Measurements from ENCODE around the gene PPM1E. TPM values are rescaled to one million over a fixed set of nuclear protein-coding genes. Genes with fewer than 3 reads are reported as not detected.
"Not testable (repeated sequence)": the region's sequence is repeated elsewhere in the genome, so short reads cannot be mapped to it uniquely, and the experiment has no call there.

The PPM1E gene
- total RNA-seq, 1 donor from 2014 or later = 1.0 TPM

DNA sequence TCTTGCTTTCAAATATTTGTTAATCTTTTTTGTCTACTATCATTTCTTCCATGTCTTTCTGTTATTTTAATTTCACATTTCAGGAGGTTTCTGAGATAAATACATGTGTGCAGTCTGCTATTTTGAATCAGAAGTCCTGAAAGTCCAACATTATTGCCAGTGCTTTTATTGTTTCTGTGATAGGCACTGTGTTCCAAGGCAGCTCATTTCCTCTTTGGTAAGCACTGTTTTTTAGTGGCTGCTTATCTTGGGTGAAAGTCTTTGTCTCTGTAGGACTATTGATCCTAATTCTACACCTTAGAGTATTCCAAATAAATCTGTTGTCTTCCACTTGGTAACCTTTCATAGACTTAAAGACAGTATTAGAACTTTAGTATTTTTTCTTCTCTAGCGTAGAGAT is 76.1 kb downstream of the PPM1E start:
- no peaks in the 10 kb centered on the region for H3K9me3 ChIP-seq (ENCODE audit: control insufficient read depth in 3 of 3, low read length in 3 of 3)
- no peak overlapping the region for H3K4me3 ChIP-seq (ENCODE audit: low read length in 3 of 3)
- H3K27me3 ChIP-seq (ENCODE audit: control insufficient read depth in 3 of 3, insufficient read depth in 3 of 3, low read length in 3 of 3) = no peaks in the 10 kb centered on the region
- H3K4me1 ChIP-seq (ENCODE audit: control insufficient read depth in 3 of 3, insufficient read depth in 3 of 3, low read length in 3 of 3) = no peaks in the 10 kb centered on the region
- H3K9ac ChIP-seq (ENCODE audit: low read depth in 1 of 3, low read length in 3 of 3) = no peak overlapping the region
- no peak overlapping the region for H3K27ac ChIP-seq (ENCODE audit: low read depth, low read length)
- no peaks in the 10 kb centered on the region for H3K36me3 ChIP-seq (ENCODE audit: control insufficient read depth in 3 of 3, insufficient read depth in 3 of 3, low read length in 3 of 3)

DNA sequence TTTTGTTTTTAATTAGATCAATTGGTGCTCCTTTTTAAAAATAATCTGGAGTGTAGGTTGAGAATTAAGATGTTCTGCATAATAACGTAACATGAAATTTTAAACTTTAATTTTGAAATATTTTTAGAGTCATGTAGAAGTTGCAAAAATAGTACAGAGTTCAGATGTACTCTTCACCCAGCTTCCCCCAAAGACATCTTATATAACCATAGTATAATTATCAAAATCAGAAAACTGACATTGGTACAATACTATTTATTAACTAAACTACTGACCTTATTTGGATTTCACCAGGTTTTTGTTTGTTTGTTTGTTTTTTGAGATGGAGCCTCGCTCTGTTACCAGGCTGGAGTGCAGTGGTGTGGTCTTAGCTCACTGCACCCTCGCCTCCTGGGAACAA is 76.9 kb downstream of the PPM1E start:
- H3K9ac ChIP-seq (ENCODE audit: low read depth in 1 of 3, low read length in 3 of 3) = no peak overlapping the region
- H3K9me3 ChIP-seq (ENCODE audit: control insufficient read depth in 3 of 3, low read length in 3 of 3) = no peaks in the 10 kb centered on the region
- H3K4me1 ChIP-seq (ENCODE audit: control insufficient read depth in 3 of 3, insufficient read depth in 3 of 3, low read length in 3 of 3) = no peaks in the 10 kb centered on the region
- H3K36me3 ChIP-seq (ENCODE audit: control insufficient read depth in 3 of 3, insufficient read depth in 3 of 3, low read length in 3 of 3) = no peaks in the 10 kb centered on the region
- H3K27ac ChIP-seq (ENCODE audit: low read depth, low read length) = no peak overlapping the region
- no peak overlapping the region for H3K4me3 ChIP-seq (ENCODE audit: low read length in 3 of 3)
- no peaks in the 10 kb centered on the region for H3K27me3 ChIP-seq (ENCODE audit: control insufficient read depth in 3 of 3, insufficient read depth in 3 of 3, low read length in 3 of 3)

DNA sequence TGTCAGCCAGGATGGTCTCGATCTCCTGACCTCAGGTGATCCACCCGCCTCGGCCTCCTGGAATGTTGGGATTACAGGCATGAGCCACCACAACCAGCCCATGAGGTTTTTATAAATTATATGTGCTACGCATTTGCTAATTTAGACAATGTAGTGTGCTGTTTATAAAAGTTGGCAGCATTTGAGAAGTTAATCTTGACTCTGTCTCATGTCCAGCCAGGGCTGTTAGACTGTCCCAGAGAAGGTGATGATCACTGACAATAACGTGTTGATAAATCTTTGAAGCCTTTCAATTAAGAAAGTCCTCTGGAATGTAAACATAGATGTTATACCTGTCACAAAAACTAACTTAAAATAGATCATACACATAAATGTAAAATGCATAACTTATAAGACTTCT is 82.0 kb downstream of the PPM1E start:
- Histone ChIP-seq H3K36me3 (ENCODE audit: control insufficient read depth in 3 of 3, insufficient read depth in 3 of 3, low read length in 3 of 3) (no peaks in the 10 kb centered on the region), H3K9ac (ENCODE audit: low read depth in 1 of 3, low read length in 3 of 3) (no peak overlapping the region), H3K4me1 (ENCODE audit: control insufficient read depth in 3 of 3, insufficient read depth in 3 of 3, low read length in 3 of 3) (no peaks in the 10 kb centered on the region), H3K27me3 (ENCODE audit: control insufficient read depth in 3 of 3, insufficient read depth in 3 of 3, low read length in 3 of 3) (no peaks in the 10 kb centered on the region), H3K27ac (ENCODE audit: low read depth, low read length) (no peak overlapping the region), H3K9me3 (ENCODE audit: control insufficient read depth in 3 of 3, low read length in 3 of 3) (no peaks in the 10 kb centered on the region), H3K4me3 (ENCODE audit: low read length in 3 of 3) (no peak overlapping the region)

DNA sequence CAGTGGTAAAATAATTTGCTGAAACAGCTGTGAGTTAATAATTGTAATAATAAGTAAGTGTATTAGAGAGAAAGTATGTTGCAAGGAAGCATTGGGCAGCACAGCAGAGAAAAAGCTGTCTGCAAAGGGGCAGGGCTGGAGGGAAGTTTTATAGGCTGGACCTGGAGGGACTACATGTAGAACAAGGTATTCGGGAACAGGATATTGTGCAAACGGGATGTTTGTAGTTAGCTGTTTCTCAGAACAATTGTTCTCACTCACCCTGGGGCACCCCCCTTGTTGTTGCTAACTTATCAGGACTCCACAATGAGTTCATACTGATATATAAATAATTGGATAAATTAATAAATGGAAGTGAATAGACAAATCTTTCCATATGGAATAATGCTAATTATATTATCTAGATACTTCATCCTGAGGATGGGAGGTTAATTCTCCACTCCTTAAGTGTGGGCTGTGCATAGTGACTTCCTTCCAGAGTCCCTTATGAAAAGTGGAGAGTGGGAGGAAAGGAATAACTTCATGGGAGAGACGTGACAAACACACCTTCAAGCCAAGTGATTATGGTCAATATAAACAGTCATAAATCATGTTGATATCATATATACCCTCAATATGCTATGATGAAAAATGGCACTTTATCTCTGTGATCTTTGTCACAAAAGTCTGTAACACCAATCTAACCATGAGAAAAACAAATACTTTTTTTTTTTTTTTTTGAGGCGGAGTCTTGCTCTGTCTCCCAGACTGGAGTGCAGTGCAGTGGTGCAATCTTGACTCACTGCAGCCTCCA is 85.4 kb downstream of the PPM1E start:
- H3K9ac ChIP-seq (ENCODE audit: low read depth in 1 of 3, low read length in 3 of 3) = no peak overlapping the region
- H3K27ac ChIP-seq (ENCODE audit: low read depth, low read length) = no peak overlapping the region
- H3K4me3 ChIP-seq (ENCODE audit: low read length in 3 of 3) = no peak overlapping the region
- no peaks in the 10 kb centered on the region for H3K4me1 ChIP-seq (ENCODE audit: control insufficient read depth in 3 of 3, insufficient read depth in 3 of 3, low read length in 3 of 3)
- no peaks in the 10 kb centered on the region for H3K36me3 ChIP-seq (ENCODE audit: control insufficient read depth in 3 of 3, insufficient read depth in 3 of 3, low read length in 3 of 3)
- no peaks in the 10 kb centered on the region for H3K27me3 ChIP-seq (ENCODE audit: control insufficient read depth in 3 of 3, insufficient read depth in 3 of 3, low read length in 3 of 3)
- H3K9me3 ChIP-seq (ENCODE audit: control insufficient read depth in 3 of 3, low read length in 3 of 3) = no peaks in the 10 kb centered on the region

- H3K4me3 ChIP-seq (ENCODE audit: low read length in 3 of 3); H3K9me3 ChIP-seq (ENCODE audit: control insufficient read depth in 3 of 3, low read length in 3 of 3); H3K9ac ChIP-seq (ENCODE audit: low read depth in 1 of 3, low read length in 3 of 3); H3K4me1 ChIP-seq (ENCODE audit: control insufficient read depth in 3 of 3, insufficient read depth in 3 of 3, low read length in 3 of 3); H3K36me3 ChIP-seq (ENCODE audit: control insufficient read depth in 3 of 3, insufficient read depth in 3 of 3, low read length in 3 of 3); H3K27me3 ChIP-seq (ENCODE audit: control insufficient read depth in 3 of 3, insufficient read depth in 3 of 3, low read length in 3 of 3); H3K27ac ChIP-seq (ENCODE audit: low read depth, low read length): not testable (repeated sequence)
These were observed 90.8 kb downstream of the PPM1E start for GRCh38 chr17:58846413-58846812.

DNA sequence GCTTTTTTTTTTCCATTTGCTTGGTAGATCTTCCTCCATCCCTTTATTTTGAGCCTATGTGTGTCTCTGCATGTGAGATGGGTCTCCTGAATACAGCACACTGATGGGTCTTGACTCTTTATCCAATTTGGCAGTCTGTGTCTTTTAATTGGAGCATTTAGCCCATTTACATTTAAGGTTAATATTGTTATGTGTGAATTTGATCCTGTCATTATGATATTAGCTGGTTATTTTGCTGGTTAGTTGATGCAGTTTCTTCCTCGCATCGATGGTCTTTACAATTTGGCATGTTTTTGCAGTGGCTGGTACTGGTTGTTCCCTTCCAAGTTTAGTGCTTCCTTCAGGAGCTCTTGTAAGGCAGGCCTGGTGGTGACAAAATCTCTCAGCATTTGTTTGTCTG is 94.5 kb downstream of the PPM1E start:
- H3K4me1 ChIP-seq (ENCODE audit: control insufficient read depth in 3 of 3, insufficient read depth in 3 of 3, low read length in 3 of 3); H3K4me3 ChIP-seq (ENCODE audit: low read length in 3 of 3); H3K36me3 ChIP-seq (ENCODE audit: control insufficient read depth in 3 of 3, insufficient read depth in 3 of 3, low read length in 3 of 3); H3K9me3 ChIP-seq (ENCODE audit: control insufficient read depth in 3 of 3, low read length in 3 of 3); H3K9ac ChIP-seq (ENCODE audit: low read depth in 1 of 3, low read length in 3 of 3); H3K27ac ChIP-seq (ENCODE audit: low read depth, low read length); H3K27me3 ChIP-seq (ENCODE audit: control insufficient read depth in 3 of 3, insufficient read depth in 3 of 3, low read length in 3 of 3): not testable (repeated sequence)

DNA sequence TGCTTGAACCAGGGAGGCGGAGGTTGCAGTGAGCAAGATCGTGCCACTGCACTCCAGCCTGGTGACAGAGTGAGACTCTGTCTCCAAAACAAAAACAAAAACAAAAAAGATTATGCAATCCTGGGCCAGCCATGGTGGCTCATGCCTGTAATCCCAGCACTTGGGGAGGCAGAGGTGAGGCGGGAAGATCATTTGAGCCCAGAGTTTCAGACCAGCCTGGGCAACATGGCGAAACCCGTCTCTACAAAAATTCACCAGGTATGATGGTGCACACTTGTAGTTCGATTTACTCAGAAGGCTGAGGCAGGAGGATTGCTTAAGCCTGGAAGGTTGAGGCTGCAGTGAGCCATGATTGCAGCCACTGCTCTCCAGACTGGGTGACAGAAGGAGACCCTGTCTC is 109.6 kb downstream of the PPM1E start:
- H3K36me3 ChIP-seq (ENCODE audit: control insufficient read depth in 3 of 3, insufficient read depth in 3 of 3, low read length in 3 of 3) = no peaks in the 10 kb centered on the region
- no peak overlapping the region for H3K4me3 ChIP-seq (ENCODE audit: low read length in 3 of 3)
- H3K9me3 ChIP-seq (ENCODE audit: control insufficient read depth in 3 of 3, low read length in 3 of 3) = no peaks in the 10 kb centered on the region
- H3K27me3 ChIP-seq (ENCODE audit: control insufficient read depth in 3 of 3, insufficient read depth in 3 of 3, low read length in 3 of 3) = peaks cover 0 to 4% (median 0%) of the 10 kb centered on the region in 3 donors
- H3K4me1 ChIP-seq (ENCODE audit: control insufficient read depth in 3 of 3, insufficient read depth in 3 of 3, low read length in 3 of 3) = no peaks in the 10 kb centered on the region
- no peak overlapping the region for H3K27ac ChIP-seq (ENCODE audit: low read depth, low read length)
- no peak overlapping the region for H3K9ac ChIP-seq (ENCODE audit: low read depth in 1 of 3, low read length in 3 of 3)

GRCh38 chr17:58870747-58871146 is 115.1 kb downstream of the PPM1E start:
- no peak overlapping the region for H3K9ac ChIP-seq (ENCODE audit: low read depth in 1 of 3, low read length in 3 of 3)
- no peaks in the 10 kb centered on the region for H3K4me1 ChIP-seq (ENCODE audit: control insufficient read depth in 3 of 3, insufficient read depth in 3 of 3, low read length in 3 of 3)

DNA sequence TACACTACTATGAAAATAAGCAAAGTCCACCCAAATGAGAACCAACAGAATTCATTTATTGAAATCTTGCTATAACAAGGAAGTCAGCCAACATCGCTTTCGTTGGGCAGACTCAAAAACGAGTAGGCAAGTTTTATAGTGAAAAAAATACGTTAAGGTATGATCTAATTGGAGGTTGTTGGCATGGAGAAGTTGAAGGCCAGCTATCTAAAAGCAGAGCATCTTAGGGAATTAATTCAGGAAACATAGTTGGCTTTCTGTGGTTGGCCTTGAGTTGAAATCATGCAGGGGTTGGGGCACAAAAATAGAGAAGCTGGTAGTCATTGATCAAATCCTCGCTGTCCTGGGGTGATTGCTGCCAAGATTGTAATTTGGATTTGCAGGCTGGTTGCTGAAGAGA is 118.3 kb downstream of the PPM1E start:
- Histone ChIP-seq H3K27me3 (ENCODE audit: control insufficient read depth in 3 of 3, insufficient read depth in 3 of 3, low read length in 3 of 3) (no peaks in the 10 kb centered on the region), H3K9ac (ENCODE audit: low read depth in 1 of 3, low read length in 3 of 3) (no peak overlapping the region), H3K4me1 (ENCODE audit: control insufficient read depth in 3 of 3, insufficient read depth in 3 of 3, low read length in 3 of 3) (no peaks in the 10 kb centered on the region), H3K36me3 (ENCODE audit: control insufficient read depth in 3 of 3, insufficient read depth in 3 of 3, low read length in 3 of 3) (no peaks in the 10 kb centered on the region), H3K4me3 (ENCODE audit: low read length in 3 of 3) (no peak overlapping the region), H3K27ac (ENCODE audit: low read depth, low read length) (no peak overlapping the region), H3K9me3 (ENCODE audit: control insufficient read depth in 3 of 3, low read length in 3 of 3) (no peaks in the 10 kb centered on the region)

More at GRCh38 chr17:58870747-58871146, 115.1 kb downstream of the PPM1E start:
- H3K27me3 ChIP-seq (ENCODE audit: control insufficient read depth in 3 of 3, insufficient read depth in 3 of 3, low read length in 3 of 3) = no peaks in the 10 kb centered on the region
- H3K4me3 ChIP-seq (ENCODE audit: low read length in 3 of 3) = no peak overlapping the region
- H3K27ac ChIP-seq (ENCODE audit: low read depth, low read length) = no peak overlapping the region
- H3K9me3 ChIP-seq (ENCODE audit: control insufficient read depth in 3 of 3, low read length in 3 of 3) = no peaks in the 10 kb centered on the region
- no peaks in the 10 kb centered on the region for H3K36me3 ChIP-seq (ENCODE audit: control insufficient read depth in 3 of 3, insufficient read depth in 3 of 3, low read length in 3 of 3)

DNA sequence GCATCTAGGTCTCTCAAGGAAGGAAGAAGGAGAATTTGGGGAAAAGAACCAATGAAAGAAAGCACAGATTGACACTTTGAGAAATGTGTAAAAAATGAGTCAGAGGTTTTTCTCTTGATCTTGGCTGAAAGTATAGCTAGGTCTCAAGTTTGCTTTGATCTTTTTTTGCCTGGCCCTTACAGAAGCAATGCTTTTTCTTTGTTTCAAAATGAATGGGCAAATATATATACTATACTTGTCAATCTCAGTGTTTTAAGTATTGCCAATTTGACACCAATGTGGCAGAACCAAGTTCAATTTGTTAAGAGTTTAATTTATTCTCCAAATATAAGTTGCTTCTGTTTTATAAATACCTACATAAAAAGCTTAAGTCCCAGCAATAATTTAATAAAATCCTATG is 119.6 kb downstream of the PPM1E start:
- no peaks in the 10 kb centered on the region for H3K27me3 ChIP-seq (ENCODE audit: control insufficient read depth in 3 of 3, insufficient read depth in 3 of 3, low read length in 3 of 3)
- no peak overlapping the region for H3K4me3 ChIP-seq (ENCODE audit: low read length in 3 of 3)
- no peaks in the 10 kb centered on the region for H3K9me3 ChIP-seq (ENCODE audit: control insufficient read depth in 3 of 3, low read length in 3 of 3)
- H3K36me3 ChIP-seq (ENCODE audit: control insufficient read depth in 3 of 3, insufficient read depth in 3 of 3, low read length in 3 of 3) = no peaks in the 10 kb centered on the region
- H3K4me1 ChIP-seq (ENCODE audit: control insufficient read depth in 3 of 3, insufficient read depth in 3 of 3, low read length in 3 of 3) = no peaks in the 10 kb centered on the region
- no peak overlapping the region for H3K27ac ChIP-seq (ENCODE audit: low read depth, low read length)
- no peak overlapping the region for H3K9ac ChIP-seq (ENCODE audit: low read depth in 1 of 3, low read length in 3 of 3)

All from skeletal muscle tissue (tissue), 4 donors.